HepG2 (cell line): ENCODE data around the gene ZSWIM6. TPM values are rescaled to one million over a fixed set of nuclear protein-coding genes. Genes with fewer than 3 reads are reported as not detected.

ENCODE experiments used
- ATAC-seq: fragments of 200-7000 bp; cut with Tn5 transposase; 3 replicates; pipeline ENCODE4 v1.9.1; 2020; ENCODE audit warnings: mild to moderate bottlenecking, moderate library complexity
- BruUV-seq: library from RNA; stranded (reverse); fragments of 400-500 nt; replicated peaks from 2 replicates; lab custom pipeline; 2021; lab: Mats Ljungman, UMichigan
- CTCF ChIA-PET: fragments of 300-600 bp; formaldehyde crosslinking; extraction: SDS; loops from one replicate; lab custom pipeline; 2021; ENCODE audit warnings: low total read pairs, inconsistent platforms, low intra/inter-chr PET ratio; lab: Yijun Ruan, JAX
- POLR2A ChIA-PET: fragments of 350-600 bp; sonication (Branson Sonifier 250); formaldehyde crosslinking; loops from one replicate; lab custom pipeline; 2020; ENCODE audit warnings: antibody characterized with exemption, inconsistent platforms; lab: Yijun Ruan, JAX
- DNase-seq: peaks from one replicate; pipeline ENCODE4 v3.0.0-alpha.2; 2015; ENCODE audit warnings: low spot score
- FAIRE-seq: peaks from 3 replicates; lab custom pipeline; 2011; peaks lifted over from hg19 to GRCh38; lab: Jason Lieb, UNC
- H2AFZ ChIP-seq: one replicate; pipeline ENCODE4 v1.6.1; 2011; ENCODE audit warnings: low read length, inconsistent platforms
- H3K27ac ChIP-seq: fragments of 300-600 bp; 3 replicates; pipeline ENCODE4 v1.8.0; 2011; ENCODE audit warnings: mixed run types, mild to moderate bottlenecking, mixed read lengths, low read length, inconsistent platforms; ENCODE audit not compliant: insufficient read depth; ENCODE audit errors: extremely low read length
- H3K27me3 ChIP-seq, 2 experiments: fragments of 200-600 bp in 1 of 2; 2 replicates in 1 of 2; 3 replicates in 1 of 2; pipeline versions ENCODE4 v1.6.0 to v1.8.0; 2011; ENCODE audit warnings: low read length in 2 of 2, mild to moderate bottlenecking in 2 of 2, moderate library complexity in 2 of 2, inconsistent platforms in 1 of 2; ENCODE audit not compliant: insufficient read depth in 2 of 2, control insufficient read depth in 1 of 2
- H3K36me3 ChIP-seq, 2 experiments: fragments of 200-600 bp in 1 of 2; replicated peaks in 1 of 2; 2 replicates in 1 of 2; 3 replicates in 1 of 2; pipeline versions ENCODE4 v1.5.1 to v1.8.0; 2011; ENCODE audit warnings: low read length in 2 of 2, inconsistent platforms in 1 of 2; ENCODE audit not compliant: insufficient read depth in 2 of 2, control insufficient read depth in 1 of 2
- H3K4me1 ChIP-seq: 2 replicates; pipeline ENCODE4 v1.5.1; 2012; ENCODE audit warnings: low read length, inconsistent platforms; ENCODE audit not compliant: insufficient read depth
- H3K4me2 ChIP-seq: 2 replicates; pipeline ENCODE4 v1.6.0; 2011; ENCODE audit warnings: low read depth, low read length, inconsistent platforms
- H3K4me3 ChIP-seq, 3 experiments: fragments of 200-600 bp in 1 of 3; sonication (generic), shearing (Covaris generic) in 1 of 3; replicated peaks in 1 of 3; 2 replicates each; pipeline ENCODE4 v1.5.1; 2011 to 2016; ENCODE audit warnings: low read length in 3 of 3, inconsistent platforms in 2 of 3, low read depth in 2 of 3, mild to moderate bottlenecking in 2 of 3, control low read depth in 1 of 3, mixed read lengths in 1 of 3; ENCODE audit not compliant: insufficient read depth in 1 of 3
- H3K79me2 ChIP-seq: one replicate; pipeline ENCODE4 v1.6.1; 2011; ENCODE audit warnings: low read length, inconsistent platforms; ENCODE audit not compliant: insufficient read depth
- H3K9ac ChIP-seq: 2 replicates; pipeline ENCODE4 v1.6.0; 2011; ENCODE audit warnings: mild to moderate bottlenecking, low read depth, low read length, inconsistent platforms; ENCODE audit not compliant: insufficient read depth
- H3K9me3 ChIP-seq: 2 replicates; pipeline ENCODE4 v1.5.1; 2012; ENCODE audit warnings: mild to moderate bottlenecking, low read length
- H4K20me1 ChIP-seq: 2 replicates; pipeline ENCODE4 v1.6.0; 2011; ENCODE audit warnings: inconsistent platforms, mild to moderate bottlenecking, low read length, moderate library complexity; ENCODE audit not compliant: insufficient read depth
- EEA1 ChIP-seq: sonication (generic); formaldehyde crosslinking; IDR thresholded peaks from 2 replicates; pipeline ENCODE4 v1.5.1; 2020; ENCODE audit warnings: mild to moderate bottlenecking, missing genetic modification reagents, borderline replicate concordance
- FOSL2 ChIP-seq: sonication (generic); formaldehyde crosslinking; IDR thresholded peaks from 2 replicates; pipeline ENCODE4 v1.4.0; 2020; ENCODE audit warnings: missing genetic modification reagents
- RCOR2 ChIP-seq: IDR thresholded peaks from 2 replicates; pipeline ENCODE4 v1.6.1; 2016; ENCODE audit warnings: missing biosample characterization, missing genetic modification reagents
- SNAPC2 ChIP-seq: sonication (generic); formaldehyde crosslinking; IDR thresholded peaks from 2 replicates; pipeline ENCODE4 v1.8.1; 2022; ENCODE audit warnings: mild to moderate bottlenecking, missing genetic modification reagents
- UBTF ChIP-seq: sonication (generic); formaldehyde crosslinking; IDR thresholded peaks from 2 replicates; pipeline ENCODE4 v1.4.0; 2020; ENCODE audit warnings: mild to moderate bottlenecking, missing genetic modification reagents
- ZIK1 ChIP-seq: sonication (generic); formaldehyde crosslinking; IDR thresholded peaks from 2 replicates; pipeline ENCODE4 v1.5.0; 2020; ENCODE audit warnings: mild to moderate bottlenecking, low read depth, missing genetic modification reagents, borderline replicate concordance
- ZNF142 ChIP-seq: sonication (generic); formaldehyde crosslinking; IDR thresholded peaks from 2 replicates; pipeline ENCODE4 v1.4.0; 2020; ENCODE audit warnings: missing genetic modification reagents
- ZNF317 ChIP-seq: sonication (generic); formaldehyde crosslinking; IDR thresholded peaks from 2 replicates; pipeline ENCODE4 v1.5.0; 2020; ENCODE audit warnings: mild to moderate bottlenecking, missing genetic modification reagents
- ZNF382 ChIP-seq: sonication (generic); formaldehyde crosslinking; IDR thresholded peaks from 2 replicates; pipeline ENCODE4 v1.5.0; 2020; ENCODE audit warnings: missing genetic modification reagents, mild to moderate bottlenecking, borderline replicate concordance
- WGBS: methylation state at CpG from one replicate; pipeline ENCODE4 v1.1.6; 2017; ENCODE audit warnings: low lambda C conversion rate; 5-methylcytosine and 5-hydroxymethylcytosine counted together
- in situ Hi-C: cut with HindIII; loops from 2 replicates; pipeline ENCODE4 v1.10.0; 2017; ENCODE audit warnings: low pct_unique_long_range_greater_than_20kb; ENCODE audit not compliant: extremely low pct_ligation_motif_present
- intact Hi-C: fragments of 100-400 bp; cut with micrococcal nuclease; formaldehyde crosslinking; loops from one replicate; pipeline ENCODE4 v1.10.0; 2022; ENCODE audit not compliant: unreplicated experiment
- polyA plus RNA-seq, 8 experiments: library from polyadenylated mRNA; depleted of rRNA in 3 of 8; stranded (reverse) in 7 of 8; unstranded in 1 of 8; fragments of >200 nt; fragmentation: Illumina TruSeq in 4 of 8; extraction: Trizol in 4 of 8; gene quantifications; 2 replicates each; pipeline versions ENCODE4 v1.2.1 to v1.2.3, GENCODE V29; 2011 to 2016; ENCODE audit warnings: low read depth in 4 of 8, missing spikeins in 1 of 8, mixed read lengths in 1 of 8; ENCODE audit not compliant: insufficient read depth in 1 of 8
- total RNA-seq, 5 experiments: library from RNA; depleted of rRNA; stranded (reverse); fragments of >200 nt; fragmentation: Illumina TruSeq; extraction: Trizol; gene quantifications; 2 replicates each; pipeline ENCODE4 v1.2.3, GENCODE V29; 2016; ENCODE audit warnings: low read depth in 1 of 5
- TF ChIP-seq, protein P1 (sequence below): IDR thresholded peaks from 2 replicates; pipeline ENCODE4 v1.6.1; 2016; ENCODE audit warnings: low read depth, control low read depth
- TF ChIP-seq, protein P2 (sequence below): sonication (generic); formaldehyde crosslinking; IDR thresholded peaks from 2 replicates; pipeline ENCODE4 v1.8.0; 2022; ENCODE audit warnings: low read depth, missing genetic modification reagents

The ZSWIM6 gene
- total and polyA plus RNA-seq, 2 of the 13 experiments (the other 11 are each of a cell fraction or from before 2014, with no cell fraction given) = 0.82 to 1.9 TPM

DNA sequence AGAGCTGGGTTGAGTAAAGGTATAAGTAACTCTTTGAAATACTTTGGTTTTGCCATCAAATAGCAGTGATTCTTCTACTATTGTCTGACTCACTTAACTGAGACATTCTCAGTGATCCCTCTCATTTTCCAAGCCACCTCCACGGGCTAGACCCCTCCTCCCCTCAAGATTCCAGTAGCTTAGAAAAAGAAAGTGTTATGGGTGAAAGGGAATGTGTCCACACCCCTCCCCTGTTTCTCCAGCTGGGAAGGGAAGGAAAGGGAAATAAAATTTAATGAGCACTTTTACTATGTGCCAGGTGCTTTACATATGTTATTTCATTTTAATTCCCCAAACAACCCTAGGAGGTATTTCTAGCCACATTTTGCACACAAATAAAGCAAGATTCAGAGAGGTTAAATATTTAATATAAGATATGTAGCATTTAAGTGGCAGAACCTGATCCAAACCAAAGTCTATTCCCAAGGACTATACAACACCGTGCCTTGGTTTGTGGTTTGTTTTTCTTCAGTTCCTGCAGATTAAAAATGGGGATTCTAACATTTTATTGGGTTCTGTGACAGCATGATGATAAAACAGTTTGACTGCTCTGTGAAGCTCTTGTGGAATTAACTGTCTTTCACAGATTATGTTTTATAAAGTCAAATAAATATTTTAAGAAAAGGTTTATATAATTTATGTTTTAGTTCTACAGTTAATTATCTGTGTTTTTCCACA, 135.9 kb downstream of the ZSWIM6 start (continued):
- no peak for TF ChIP-seq ZIK1 (CRISPR knock-in tag)

- DNase-seq = no peak
- Histone ChIP-seq H3K9ac (no peak overlapping the region), H3K9me3 (no peaks in the 10 kb centered on the region), H4K20me1 (no peaks in the 10 kb centered on the region), H3K4me2 (no peak overlapping the region), H3K4me1 (peaks cover 18% of the 10 kb centered on the region; the same call in 1 of the 2 replicates), H3K27me3 (no peaks in the 10 kb centered on the region), H3K79me2 (no peaks in the 10 kb centered on the region), H3K4me3 (no peak overlapping the region), H3K36me3 (no peaks in the 10 kb centered on the region), H2AFZ (no peak overlapping the region), H3K27ac (no peak overlapping the region)
- 68% methylated on average over 2 of the region's 2 CpGs for WGBS
- no peak for FAIRE-seq
- CTCF ChIA-PET = no interaction called here
- in situ Hi-C loops = no loop called here
- POLR2A ChIA-PET = no interaction called here
- no peak for ATAC-seq
- BruUV-seq = no TSS peak
- intact Hi-C loops = no loop called here
- TF ChIP-seq SNAPC2 = no peak
- TF ChIP-seq, protein P1, sequence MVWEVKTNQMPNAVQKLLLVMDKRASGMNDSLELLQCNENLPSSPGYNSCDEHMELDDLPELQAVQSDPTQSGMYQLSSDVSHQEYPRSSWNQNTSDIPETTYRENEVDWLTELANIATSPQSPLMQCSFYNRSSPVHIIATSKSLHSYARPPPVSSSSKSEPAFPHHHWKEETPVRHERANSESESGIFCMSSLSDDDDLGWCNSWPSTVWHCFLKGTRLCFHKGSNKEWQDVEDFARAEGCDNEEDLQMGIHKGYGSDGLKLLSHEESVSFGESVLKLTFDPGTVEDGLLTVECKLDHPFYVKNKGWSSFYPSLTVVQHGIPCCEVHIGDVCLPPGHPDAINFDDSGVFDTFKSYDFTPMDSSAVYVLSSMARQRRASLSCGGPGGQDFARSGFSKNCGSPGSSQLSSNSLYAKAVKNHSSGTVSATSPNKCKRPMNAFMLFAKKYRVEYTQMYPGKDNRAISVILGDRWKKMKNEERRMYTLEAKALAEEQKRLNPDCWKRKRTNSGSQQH (CRISPR knock-in tag) = no peak
- no peak for TF ChIP-seq ZNF142
- TF ChIP-seq, protein P2, sequence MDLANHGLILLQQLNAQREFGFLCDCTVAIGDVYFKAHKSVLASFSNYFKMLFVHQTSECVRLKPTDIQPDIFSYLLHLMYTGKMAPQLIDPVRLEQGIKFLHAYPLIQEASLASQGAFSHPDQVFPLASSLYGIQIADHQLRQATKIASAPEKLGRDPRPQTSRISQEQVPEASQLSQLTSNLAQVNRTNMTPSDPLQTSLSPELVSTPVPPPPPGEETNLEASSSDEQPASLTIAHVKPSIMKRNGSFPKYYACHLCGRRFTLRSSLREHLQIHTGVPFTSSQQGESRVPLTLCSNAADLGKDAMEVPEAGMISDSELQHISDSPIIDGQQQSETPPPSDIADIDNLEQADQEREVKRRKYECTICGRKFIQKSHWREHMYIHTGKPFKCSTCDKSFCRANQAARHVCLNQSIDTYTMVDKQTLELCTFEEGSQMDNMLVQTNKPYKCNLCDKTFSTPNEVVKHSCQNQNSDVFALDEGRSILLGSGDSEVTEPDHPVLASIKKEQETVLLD (CRISPR knock-in tag) = no peak
- TF ChIP-seq ZNF317 = no peak
- TF ChIP-seq FOSL2 (CRISPR knock-in tag) = no peak
- no peak for TF ChIP-seq UBTF (CRISPR knock-in tag)
- TF ChIP-seq ZNF382 (CRISPR knock-in tag) = no peak
- TF ChIP-seq EEA1 (CRISPR knock-in tag) = no peak
- TF ChIP-seq RCOR2 (CRISPR knock-in tag) = no peak
Measured at GRCh38 chr5:61468483-61468865, 136.4 kb downstream of the ZSWIM6 start.
